ENCODE results near the gene ADAMTS3. TPM values are rescaled to one million over a fixed set of nuclear protein-coding genes. Genes with fewer than 3 reads are reported as not detected.

The ADAMTS3 gene
- total RNA-seq (2022; extraction: Qiagen RNA extraction): not detected in 5 replicates

DNA sequence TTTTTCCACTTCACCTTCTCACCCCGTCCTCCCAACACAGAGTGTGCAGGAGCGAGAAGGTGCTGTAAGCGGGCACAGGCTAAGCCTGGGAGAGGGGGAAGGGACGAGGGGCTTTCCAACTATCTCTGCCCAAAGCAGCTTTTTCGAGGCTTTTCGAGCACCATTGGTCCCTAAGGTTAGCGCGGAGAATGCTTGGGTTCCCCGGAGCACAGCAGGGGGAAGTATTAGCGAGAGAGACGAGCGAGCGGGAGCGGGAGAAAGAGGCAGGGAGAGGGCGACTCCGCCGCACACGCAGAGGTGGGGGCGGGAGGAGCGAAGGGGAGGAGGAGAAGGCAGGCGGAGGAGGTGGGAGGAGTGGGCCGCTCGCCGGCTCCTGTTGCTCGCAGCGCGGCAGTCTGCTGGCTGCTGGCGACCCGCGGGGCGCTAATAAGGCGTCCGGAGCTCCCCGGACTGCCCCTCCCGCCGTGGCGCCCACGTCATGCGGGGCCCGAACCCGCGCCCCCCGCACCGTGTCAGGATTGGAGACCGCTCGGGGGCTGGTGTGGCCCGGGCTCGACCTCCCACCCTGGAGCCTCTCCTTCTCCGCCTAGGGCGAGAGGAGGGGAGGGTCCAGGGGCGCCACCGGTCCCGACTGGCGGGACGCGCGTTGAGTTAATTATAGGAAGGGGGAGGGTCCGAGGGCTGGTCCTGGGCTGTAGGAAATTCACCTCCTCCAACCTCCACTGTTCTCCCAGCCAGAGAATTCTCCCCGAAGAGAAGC, at the start of gene ADAMTS3:
TSS of gene ADAMTS3 (minus strand) at position 263 of the 760 bp plus-strand sequence. CDS start 459 bp downstream, outside the sequence.

All from A549 treated with dexamethasone at 1 μM for 4 hours (cell line).